ENCODE results near the gene PTCH2.

PTCH2 gene

GRCh38 chr1:44842862-44843655 lies at the start of gene PTCH2:
TSS of gene PTCH2 (minus strand) at chr1:44843253. CDS start at chr1:44842932, 321 bp downstream.
- peak; percentile 43 for DNase-seq (ENCODE audit: low spot score)

GRCh38 chr1:44890007-44890406 lies 47.0 kb upstream of the PTCH2 start:
- DNase-seq (ENCODE audit: low spot score), result no peak

GRCh38 chr1:44885406-44885805 lies 42.4 kb upstream of the PTCH2 start:
- no peak for DNase-seq (ENCODE audit: low spot score)

GRCh38 chr1:44884746-44885145 lies 41.7 kb upstream of the PTCH2 start:
- DNase-seq (ENCODE audit: low spot score), result no peak

- DNase-seq (ENCODE audit: low spot score), result peak; percentile 47
These were observed 38.1 kb upstream of the PTCH2 start for GRCh38 chr1:44881011-44881632.

- DNase-seq (ENCODE audit: low spot score), result no peak
These were observed 31.1 kb upstream of the PTCH2 start for GRCh38 chr1:44874155-44874554.

- DNase-seq (ENCODE audit: low spot score), result no peak
These were observed 27.0 kb upstream of the PTCH2 start for GRCh38 chr1:44870096-44870495.

GRCh38 chr1:44867801-44868200 lies 24.7 kb upstream of the PTCH2 start:
- DNase-seq (ENCODE audit: low spot score), result no peak

- DNase-seq (ENCODE audit: low spot score), result no peak
These were observed 19.9 kb upstream of the PTCH2 start for GRCh38 chr1:44862829-44863401.

GRCh38 chr1:44860891-44861425 lies 17.9 kb upstream of the PTCH2 start:
- no peak for DNase-seq (ENCODE audit: low spot score)

GRCh38 chr1:44860331-44860730 lies 17.3 kb upstream of the PTCH2 start:
- DNase-seq (ENCODE audit: low spot score), result no peak

- DNase-seq (ENCODE audit: low spot score), result no peak
These were observed 14.4 kb upstream of the PTCH2 start for GRCh38 chr1:44857446-44857845.

- DNase-seq (ENCODE audit: low spot score), result no peak
These were observed 12.7 kb upstream of the PTCH2 start for GRCh38 chr1:44855742-44856141.

GRCh38 chr1:44854970-44855369 lies 11.9 kb upstream of the PTCH2 start:
- DNase-seq (ENCODE audit: low spot score), result no peak

- DNase-seq (ENCODE audit: low spot score), result no peak
These were observed 10.1 kb upstream of the PTCH2 start for GRCh38 chr1:44853201-44853600.

GRCh38 chr1:44851308-44851707 lies 8.3 kb upstream of the PTCH2 start:
- no peak for DNase-seq (ENCODE audit: low spot score)

GRCh38 chr1:44849575-44850132 lies 6.6 kb upstream of the PTCH2 start:
- no peak for DNase-seq (ENCODE audit: low spot score)

- DNase-seq (ENCODE audit: low spot score), result no peak
These were observed 5.6 kb upstream of the PTCH2 start for GRCh38 chr1:44848456-44849181.

GRCh38 chr1:44847845-44848244 lies 4.8 kb upstream of the PTCH2 start:
- no peak for DNase-seq (ENCODE audit: low spot score)

- DNase-seq (ENCODE audit: low spot score), result no peak
These were observed 3.9 kb upstream of the PTCH2 start for GRCh38 chr1:44846985-44847384.

GRCh38 chr1:44842486-44842861 lies 579 bp downstream of the PTCH2 start:
- no peak for DNase-seq (ENCODE audit: low spot score)

- DNase-seq (ENCODE audit: low spot score), result no peak
These were observed 3.5 kb downstream of the PTCH2 start for GRCh38 chr1:44839576-44839975.
